Hepatocyte (in vitro differentiated cells): ENCODE data around the gene SFMBT2. TPM values are rescaled to one million over a fixed set of nuclear protein-coding genes. Genes with fewer than 3 reads are reported as not detected.

ENCODE experiments used
- DNase-seq: peaks from one replicate; pipeline ENCODE4 v3.0.0-alpha.2; 2016; ENCODE audit warnings: low spot score
- H2AFZ ChIP-seq: fragments of 200-600 bp; sonication (generic); 2 replicates; pipeline ENCODE4 v1.6.0; 2016; ENCODE audit warnings: antibody characterized with exemption, mild to moderate bottlenecking
- H3K27ac ChIP-seq: fragments of 200-600 bp; sonication (generic); 2 replicates; pipeline ENCODE4 v1.5.1; 2016; ENCODE audit warnings: mild to moderate bottlenecking
- H3K27me3 ChIP-seq: fragments of 200-600 bp; sonication (generic); 2 replicates; pipeline ENCODE4 v1.6.1; 2016
- H3K36me3 ChIP-seq: fragments of 200-600 bp; sonication (generic); replicated peaks from 2 replicates; pipeline ENCODE4 v1.5.1; 2016; ENCODE audit warnings: low read depth; ENCODE audit not compliant: insufficient read depth
- H3K4me1 ChIP-seq: fragments of 200-600 bp; sonication (generic); 2 replicates; pipeline ENCODE4 v1.5.1; 2016; ENCODE audit warnings: mild to moderate bottlenecking, moderate library complexity; ENCODE audit not compliant: insufficient read depth
- H3K4me2 ChIP-seq: fragments of 200-600 bp; sonication (generic); 2 replicates; pipeline ENCODE4 v1.6.0; 2016
- H3K4me3 ChIP-seq: fragments of 200-600 bp; sonication (generic); 2 replicates; pipeline ENCODE4 v1.5.1; 2016; ENCODE audit warnings: mild to moderate bottlenecking
- H3K79me2 ChIP-seq: fragments of 200-600 bp; sonication (generic); 2 replicates; pipeline ENCODE4 v1.6.0; 2017; ENCODE audit warnings: mild to moderate bottlenecking
- H3K9me2 ChIP-seq: fragments of 200-600 bp; sonication (generic); replicated peaks from 2 replicates; pipeline ENCODE4 v1.6.0; 2017; ENCODE audit warnings: mild to moderate bottlenecking; ENCODE audit not compliant: insufficient read depth
- H3K9me3 ChIP-seq: fragments of 200-600 bp; sonication (generic); 2 replicates; pipeline ENCODE4 v1.5.1; 2016; ENCODE audit warnings: low read depth, mild to moderate bottlenecking
- H4K20me1 ChIP-seq: fragments of 200-600 bp; sonication (generic); 2 replicates; pipeline ENCODE4 v1.6.0; 2016; ENCODE audit warnings: mild to moderate bottlenecking; ENCODE audit not compliant: insufficient read depth, poor library complexity, severe bottlenecking
- EZH2 ChIP-seq: fragments of 200-600 bp; sonication (generic); IDR thresholded peaks from 2 replicates; pipeline ENCODE4 v1.6.1; 2016; ENCODE audit warnings: antibody characterized with exemption, mild to moderate bottlenecking, borderline replicate concordance
- EZH2phosphoT487 ChIP-seq: fragments of 200-600 bp; sonication (generic); IDR thresholded peaks from one replicate; pipeline ENCODE4 v1.6.1; 2018; ENCODE audit warnings: antibody characterized with exemption, mild to moderate bottlenecking, low read depth, moderate library complexity; ENCODE audit not compliant: unreplicated experiment, severe bottlenecking
- WGBS: methylation state at CpG from one replicate; pipeline ENCODE4 v1.1.6; 2016; ENCODE audit warnings: low lambda C conversion rate; ENCODE audit errors: missing lambda C conversion rate; 5-methylcytosine and 5-hydroxymethylcytosine counted together
- polyA plus RNA-seq: library from polyadenylated mRNA; unstranded; fragments of >200 nt; fragmentation: Nextera tagmentation; extraction: Ambion mirVana; gene quantifications from 2 replicates; pipeline ENCODE4 v1.2.1, GENCODE V29; 2016
- total RNA-seq: library from RNA; depleted of rRNA; stranded (reverse); fragments of >200 nt; gene quantifications from 2 replicates; pipeline ENCODE4 v1.2.3, GENCODE V29; 2014
- TF ChIP-seq, protein P1 (sequence below): fragments of 200-600 bp; sonication (generic); IDR thresholded peaks from 2 replicates; pipeline ENCODE4 v1.5.1; 2016; ENCODE audit warnings: antibody characterized with exemption, mild to moderate bottlenecking; ENCODE audit not compliant: poor library complexity

Gene SFMBT2
- total and polyA plus RNA-seq, 2 experiments from 2014 or later: 1.1 to 3.8 TPM

GRCh38 chr10:7406712-7407333 is 4.0 kb downstream of the SFMBT2 start:
- Histone ChIP-seq H3K9me3 (no peaks in the 10 kb centered on the region), H3K27me3 (peaks cover 27% of the 10 kb centered on the region), H3K79me2 (peaks cover 15% of the 10 kb centered on the region), H3K27ac (peak overlapping the region; percentile 69), H3K9me2 (no peaks in the 10 kb centered on the region), H3K36me3 (no peaks in the 10 kb centered on the region), H3K4me2 (peak overlapping the region; percentile 98), H2AFZ (peak overlapping the region; percentile 59), H4K20me1 (no peaks in the 10 kb centered on the region), H3K4me1 (peaks cover 16% of the 10 kb centered on the region), H3K4me3 (peak overlapping the region; percentile 81)
- 48% methylated on average over 13 of the region's 14 CpGs for WGBS
- TF ChIP-seq EZH2 (no peak), EZH2phosphoT487 (no peak)
- TF ChIP-seq, protein P1, sequence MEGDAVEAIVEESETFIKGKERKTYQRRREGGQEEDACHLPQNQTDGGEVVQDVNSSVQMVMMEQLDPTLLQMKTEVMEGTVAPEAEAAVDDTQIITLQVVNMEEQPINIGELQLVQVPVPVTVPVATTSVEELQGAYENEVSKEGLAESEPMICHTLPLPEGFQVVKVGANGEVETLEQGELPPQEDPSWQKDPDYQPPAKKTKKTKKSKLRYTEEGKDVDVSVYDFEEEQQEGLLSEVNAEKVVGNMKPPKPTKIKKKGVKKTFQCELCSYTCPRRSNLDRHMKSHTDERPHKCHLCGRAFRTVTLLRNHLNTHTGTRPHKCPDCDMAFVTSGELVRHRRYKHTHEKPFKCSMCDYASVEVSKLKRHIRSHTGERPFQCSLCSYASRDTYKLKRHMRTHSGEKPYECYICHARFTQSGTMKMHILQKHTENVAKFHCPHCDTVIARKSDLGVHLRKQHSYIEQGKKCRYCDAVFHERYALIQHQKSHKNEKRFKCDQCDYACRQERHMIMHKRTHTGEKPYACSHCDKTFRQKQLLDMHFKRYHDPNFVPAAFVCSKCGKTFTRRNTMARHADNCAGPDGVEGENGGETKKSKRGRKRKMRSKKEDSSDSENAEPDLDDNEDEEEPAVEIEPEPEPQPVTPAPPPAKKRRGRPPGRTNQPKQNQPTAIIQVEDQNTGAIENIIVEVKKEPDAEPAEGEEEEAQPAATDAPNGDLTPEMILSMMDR: no peak
- peak; percentile 32 for DNase-seq

DNA sequence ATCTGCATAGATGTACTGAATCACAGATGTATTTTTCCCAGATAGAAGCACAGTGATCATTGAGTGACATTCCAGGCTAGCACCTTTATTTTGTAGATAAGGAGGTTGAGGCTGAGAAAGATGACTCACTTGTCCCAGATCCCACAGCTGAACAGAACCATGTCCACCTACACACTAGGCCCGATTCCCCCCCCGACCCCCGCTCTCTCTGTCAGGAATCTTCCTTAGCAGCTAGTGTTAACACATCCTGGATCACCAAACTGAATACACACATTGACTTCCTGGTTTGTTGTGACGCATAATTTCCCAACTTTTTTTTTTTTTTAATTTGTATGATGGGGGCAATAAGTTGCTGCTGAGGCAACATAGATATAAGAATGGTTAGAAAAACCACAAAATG is 5.2 kb downstream of the SFMBT2 start:
- no peak for TF ChIP-seq EZH2
- TF ChIP-seq, protein P1: no peak
- no peak for TF ChIP-seq EZH2phosphoT487
- Histone ChIP-seq H3K4me3 (no peak overlapping the region), H3K9me3 (no peaks in the 10 kb centered on the region), H3K9me2 (no peaks in the 10 kb centered on the region), H3K27me3 (peaks cover 19% of the 10 kb centered on the region), H3K27ac (no peak overlapping the region), H3K79me2 (peaks cover 15% of the 10 kb centered on the region), H4K20me1 (no peaks in the 10 kb centered on the region), H3K4me1 (peaks cover 8% of the 10 kb centered on the region), H2AFZ (no peak overlapping the region), H3K4me2 (no peak overlapping the region), H3K36me3 (no peaks in the 10 kb centered on the region)
- DNase-seq: no peak
- 69% methylated on average over 4 of the region's 4 CpGs for WGBS

- H3K9me3 ChIP-seq: no peaks in the 10 kb centered on the region
- DNase-seq: no peak
- no peaks in the 10 kb centered on the region for H3K36me3 ChIP-seq
- H3K9me2 ChIP-seq: no peaks in the 10 kb centered on the region
- 84% methylated on average over 1 of the region's 1 CpG for WGBS
- H3K27me3 ChIP-seq: peaks cover 17% of the 10 kb centered on the region
- H3K79me2 ChIP-seq: peaks cover 15% of the 10 kb centered on the region
- H4K20me1 ChIP-seq: no peaks in the 10 kb centered on the region
- TF ChIP-seq EZH2 (no peak), EZH2phosphoT487 (no peak)
- TF ChIP-seq, protein P1: no peak
- peaks cover 8% of the 10 kb centered on the region for H3K4me1 ChIP-seq
- no peak overlapping the region for H3K27ac ChIP-seq
- no peak overlapping the region for H3K4me2 ChIP-seq
- no peak overlapping the region for H3K4me3 ChIP-seq
- H2AFZ ChIP-seq: no peak overlapping the region
Measured at GRCh38 chr10:7403620-7404019, 7.2 kb downstream of the SFMBT2 start.

GRCh38 chr10:7401782-7402181 is 9.1 kb downstream of the SFMBT2 start:
- H3K4me1 ChIP-seq: peaks cover 2% of the 10 kb centered on the region
- H4K20me1 ChIP-seq: no peaks in the 10 kb centered on the region
- no peak overlapping the region for H3K27ac ChIP-seq
- TF ChIP-seq, protein P1: no peak
- no peak for TF ChIP-seq EZH2phosphoT487
- TF ChIP-seq EZH2: no peak
- DNase-seq: no peak
- H3K4me2 ChIP-seq: no peak overlapping the region
- 86% methylated on average over 8 of the region's 8 CpGs for WGBS
- H3K9me2 ChIP-seq: no peaks in the 10 kb centered on the region
- no peaks in the 10 kb centered on the region for H3K9me3 ChIP-seq
- no peaks in the 10 kb centered on the region for H3K36me3 ChIP-seq
- H3K27me3 ChIP-seq: peaks cover 3% of the 10 kb centered on the region
- peaks cover 14% of the 10 kb centered on the region for H3K79me2 ChIP-seq
- H2AFZ ChIP-seq: no peak overlapping the region
- no peak overlapping the region for H3K4me3 ChIP-seq
